ENCODE results near the gene PCDH17. TPM values are rescaled to one million over a fixed set of nuclear protein-coding genes. Genes with fewer than 3 reads are reported as not detected.

The PCDH17 gene
- total and polyA plus RNA-seq, 2 of the 4 experiments (the other 2 are of a cell fraction) = under 0.01 TPM; not detected in 1

DNA sequence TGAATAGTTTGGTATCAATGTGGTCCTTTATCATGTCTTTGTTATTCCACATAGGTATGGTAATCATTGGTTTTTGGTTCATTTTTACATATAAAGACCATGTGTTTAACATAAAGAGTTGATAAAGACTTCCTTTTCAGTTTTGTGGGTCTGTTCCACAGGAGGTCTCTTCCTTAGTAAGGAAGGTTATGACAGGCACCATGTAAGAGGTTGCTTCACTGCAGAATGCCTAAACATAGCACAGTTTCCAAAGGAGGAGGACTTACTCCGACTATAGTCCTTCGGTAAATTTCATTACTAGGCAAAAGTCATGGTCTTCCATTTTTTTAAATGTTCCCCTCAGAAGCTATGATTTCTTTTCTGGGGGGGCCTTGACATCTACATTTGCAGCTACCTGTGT lies 27.1 kb upstream of the PCDH17 start:
- no CpG with 5 or more reads among the region's 2 CpGs for WGBS, 2 experiments (ENCODE audit: extremely low coverage in 2 of 2, insufficient read length in 1 of 2)
- Histone ChIP-seq H3K23ac (ENCODE audit: low read depth, low read length) (no peak overlapping the region), H2BK120ac (ENCODE audit: low read depth, low read length) (no peak overlapping the region), H3K56ac (ENCODE audit: extremely low read depth, insufficient read depth, low read length) (no peak overlapping the region), H2BK20ac (ENCODE audit: low read depth, low read length) (no peak overlapping the region), H3K4me2 (ENCODE audit: low read depth, low read length) (no peak overlapping the region), H3K14ac (replicated peaks; ENCODE audit: low read depth, low read length) (no peak overlapping the region), H3K9me1 (ENCODE audit: insufficient read depth, low read length) (no peaks in the 10 kb centered on the region), H4K91ac (ENCODE audit: insufficient read depth, low read depth, low read length) (no peak overlapping the region), H2AFZ (replicated peaks; ENCODE audit: low read length, poor library complexity) (no peak overlapping the region), H3K4me1 (ENCODE audit: control insufficient read depth, insufficient read depth, low read length) (no peaks in the 10 kb centered on the region), H3K9me3 (ENCODE audit: control insufficient read depth, insufficient read depth, low read length) (no peaks in the 10 kb centered on the region), H4K5ac (ENCODE audit: low read depth, low read length) (no peak overlapping the region), H3K36me3 (ENCODE audit: control insufficient read depth, insufficient read depth, low read length) (no peaks in the 10 kb centered on the region), H2AK9ac (replicated peaks; ENCODE audit: low read depth, low read length, poor library complexity) (no peak overlapping the region), H4K8ac (ENCODE audit: low read depth in 2 of 2, low read length in 2 of 2) (no peak overlapping the region), H3K27ac (ENCODE audit: insufficient read depth, low read length) (no peak overlapping the region), H3K4me3 (ENCODE audit: insufficient read depth, low read depth, low read length) (no peak overlapping the region), H4K20me1 (ENCODE audit: insufficient read depth, low read length) (no peaks in the 10 kb centered on the region), H3K4ac (ENCODE audit: low read depth, low read length) (no peak overlapping the region), H3K18ac (ENCODE audit: low read depth, low read length) (no peak overlapping the region), H3K9ac (ENCODE audit: low read depth, low read length) (no peak overlapping the region), H3K79me1 (ENCODE audit: low read depth in 1 of 2, low read length in 2 of 2) (no peaks in the 10 kb centered on the region), H2BK5ac (ENCODE audit: low read depth, low read length, poor library complexity, severe bottlenecking) (no peak overlapping the region), H2BK15ac (ENCODE audit: low read depth, low read length) (no peak overlapping the region), H3K27me3 (ENCODE audit: control insufficient read depth, insufficient read depth, low read length) (no peaks in the 10 kb centered on the region), H2AK5ac (ENCODE audit: low read depth, low read length) (no peak overlapping the region)
- DNase-seq (no peak), ATAC-seq (ENCODE audit: low read depth) (no peak)
- ChIA-PET CTCF (interaction anchor here (0.6 kb wide), 1 partner anchor 508 kb away, joined by 4 read pairs; no protein-coding TSS in a partner anchor), POLR2A (ENCODE audit: unreplicated experiment) (no interaction called here)
- in situ Hi-C loops (cut with MboI; ENCODE audit: low sequenced_read_pairs) (no loop called here), dilution Hi-C loops (cut with HindIII; ENCODE audit: low sequenced_read_pairs, unreplicated experiment) (no loop called here), intact Hi-C loops (cut with micrococcal nuclease) (no loop called here)
- no TSS peak for BruUV-seq (replicated peaks)
- TF ChIP-seq MAZ (IDR thresholded peaks at IDR 0.05; ENCODE audit: borderline replicate concordance, low read depth, low read length) = no peak
- no peak for TF ChIP-seq MXI1 (IDR thresholded peaks at IDR 0.05; ENCODE audit: borderline replicate concordance, low read depth, low read length)
- no peak for TF ChIP-seq CHD1 (IDR thresholded peaks at IDR 0.05; ENCODE audit: low read depth, low read length)
- TF ChIP-seq NFE2L2 (IDR thresholded peaks at IDR 0.05; ENCODE audit: low read depth, low read length) = no peak
- no peak for TF ChIP-seq RAD21 (IDR thresholded peaks at IDR 0.05; ENCODE audit: low read length)
- TF ChIP-seq, protein P1, sequence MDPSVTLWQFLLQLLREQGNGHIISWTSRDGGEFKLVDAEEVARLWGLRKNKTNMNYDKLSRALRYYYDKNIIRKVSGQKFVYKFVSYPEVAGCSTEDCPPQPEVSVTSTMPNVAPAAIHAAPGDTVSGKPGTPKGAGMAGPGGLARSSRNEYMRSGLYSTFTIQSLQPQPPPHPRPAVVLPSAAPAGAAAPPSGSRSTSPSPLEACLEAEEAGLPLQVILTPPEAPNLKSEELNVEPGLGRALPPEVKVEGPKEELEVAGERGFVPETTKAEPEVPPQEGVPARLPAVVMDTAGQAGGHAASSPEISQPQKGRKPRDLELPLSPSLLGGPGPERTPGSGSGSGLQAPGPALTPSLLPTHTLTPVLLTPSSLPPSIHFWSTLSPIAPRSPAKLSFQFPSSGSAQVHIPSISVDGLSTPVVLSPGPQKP (IDR thresholded peaks at IDR 0.05; ENCODE audit: borderline replicate concordance, low read depth, low read length) = no peak
- TF ChIP-seq RCOR1 (IDR thresholded peaks at IDR 0.05; ENCODE audit: insufficient replicate concordance, low read length) = no peak
- TF ChIP-seq, protein P2, sequence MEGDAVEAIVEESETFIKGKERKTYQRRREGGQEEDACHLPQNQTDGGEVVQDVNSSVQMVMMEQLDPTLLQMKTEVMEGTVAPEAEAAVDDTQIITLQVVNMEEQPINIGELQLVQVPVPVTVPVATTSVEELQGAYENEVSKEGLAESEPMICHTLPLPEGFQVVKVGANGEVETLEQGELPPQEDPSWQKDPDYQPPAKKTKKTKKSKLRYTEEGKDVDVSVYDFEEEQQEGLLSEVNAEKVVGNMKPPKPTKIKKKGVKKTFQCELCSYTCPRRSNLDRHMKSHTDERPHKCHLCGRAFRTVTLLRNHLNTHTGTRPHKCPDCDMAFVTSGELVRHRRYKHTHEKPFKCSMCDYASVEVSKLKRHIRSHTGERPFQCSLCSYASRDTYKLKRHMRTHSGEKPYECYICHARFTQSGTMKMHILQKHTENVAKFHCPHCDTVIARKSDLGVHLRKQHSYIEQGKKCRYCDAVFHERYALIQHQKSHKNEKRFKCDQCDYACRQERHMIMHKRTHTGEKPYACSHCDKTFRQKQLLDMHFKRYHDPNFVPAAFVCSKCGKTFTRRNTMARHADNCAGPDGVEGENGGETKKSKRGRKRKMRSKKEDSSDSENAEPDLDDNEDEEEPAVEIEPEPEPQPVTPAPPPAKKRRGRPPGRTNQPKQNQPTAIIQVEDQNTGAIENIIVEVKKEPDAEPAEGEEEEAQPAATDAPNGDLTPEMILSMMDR (conservative IDR thresholded peaks at IDR 0.05; ENCODE audit: low read depth, low read length) = no peak
